ENCODE measurements around the gene PARK7.

GRCh38 chr1:7987528-7987927, 26.0 kb downstream of the PARK7 start:
- no peak for TF ChIP-seq CTCF (IDR thresholded peaks at IDR 0.05 in 2 of 3, conservative IDR thresholded peaks at IDR 0.05 in 1 of 3; ENCODE audit: borderline replicate concordance in 1 of 3, insufficient read depth in 1 of 3, low read depth in 2 of 3, low read length in 2 of 3)
- no peak for TF ChIP-seq POLR2A (IDR thresholded peaks at IDR 0.05; ENCODE audit: borderline replicate concordance, extremely low read depth, insufficient read depth, insufficient read length)
- no peak for TF ChIP-seq REST (IDR thresholded peaks at IDR 0.05; ENCODE audit: low read depth)
- TF ChIP-seq EZH2 (IDR thresholded peaks at IDR 0.05): no peak
- TF ChIP-seq MAX (IDR thresholded peaks at IDR 0.05): no peak
- no peak for TF ChIP-seq TCF7L2 (IDR thresholded peaks at IDR 0.05; ENCODE audit: borderline replicate concordance, extremely low read depth, insufficient read depth, insufficient read length)
- TF ChIP-seq FOSL1 (IDR thresholded peaks at IDR 0.05; ENCODE audit: low read depth): no peak
- TF ChIP-seq RAD21 (IDR thresholded peaks at IDR 0.05; ENCODE audit: low read depth): no peak
- no peak for TF ChIP-seq SP1 (IDR thresholded peaks at IDR 0.05; ENCODE audit: low read depth)
